DND-41 (cell line): Measurements from ENCODE around the gene SC5D.

Source experiments
- CTCF ChIP-seq: IDR thresholded peaks from 2 replicates; pipeline ENCODE4 v1.5.1; 2012; ENCODE audit warnings: borderline replicate concordance, low read length, moderate library complexity, mild to moderate bottlenecking; ENCODE audit not compliant: poor library complexity, severe bottlenecking; ENCODE audit errors: extremely low read depth
- EZH2 ChIP-seq: IDR thresholded peaks from 3 replicates; pipeline ENCODE4 v1.6.1; 2012; ENCODE audit warnings: borderline replicate concordance, low read depth, mild to moderate bottlenecking, moderate library complexity, low read length, inconsistent platforms; ENCODE audit not compliant: severe bottlenecking

- TF ChIP-seq CTCF: no peak
- TF ChIP-seq EZH2: no peak
Observed at GRCh38 chr11:121250843-121251242, 41.7 kb upstream of the SC5D start.
